DND-41 (cell line): ENCODE data around the gene GSTM3.

Source experiments
- CTCF ChIP-seq: IDR thresholded peaks from 2 replicates; pipeline ENCODE4 v1.5.1; 2012; ENCODE audit warnings: borderline replicate concordance, low read length, moderate library complexity, mild to moderate bottlenecking; ENCODE audit not compliant: poor library complexity, severe bottlenecking; ENCODE audit errors: extremely low read depth
- EZH2 ChIP-seq: IDR thresholded peaks from 3 replicates; pipeline ENCODE4 v1.6.1; 2012; ENCODE audit warnings: borderline replicate concordance, low read depth, mild to moderate bottlenecking, moderate library complexity, low read length, inconsistent platforms; ENCODE audit not compliant: severe bottlenecking

GRCh38 chr1:109691759-109692158 lies 49.1 kb downstream of the GSTM3 start:
- no peak for TF ChIP-seq CTCF
- no peak for TF ChIP-seq EZH2
